Cardiac muscle cell (in vitro differentiated cells and primary cell): Measurements from ENCODE around the gene HDAC4. TPM values are rescaled to one million over a fixed set of nuclear protein-coding genes. Genes with fewer than 3 reads are reported as not detected.

Source experiments
- DNase-seq, 2 donors: peaks; one replicate each; pipeline versions ENCODE4 v3.0.0 to v3.0.0-alpha.2; 2010 to 2017; ENCODE audit warnings: low read depth in 1 of 2, low spot score in 1 of 2
- H3K27ac ChIP-seq: fragments of 200-600 bp; sonication (generic); 2 replicates; pipeline ENCODE4 v1.5.1; 2016
- H3K27me3 ChIP-seq: fragments of 200-600 bp; sonication (generic); 2 replicates; pipeline ENCODE4 v1.6.0; 2016; ENCODE audit warnings: control low read depth
- H3K36me3 ChIP-seq: fragments of 200-600 bp; sonication (generic); 2 replicates; pipeline ENCODE4 v1.5.1; 2016; ENCODE audit warnings: control low read depth
- H3K4me1 ChIP-seq: fragments of 200-600 bp; sonication (generic); 2 replicates; pipeline ENCODE4 v1.8.1; 2017; ENCODE audit warnings: low read depth, mild to moderate bottlenecking, mixed run types
- H3K4me3 ChIP-seq: fragments of 200-600 bp; sonication (generic); 2 replicates; pipeline ENCODE4 v1.5.1; 2016; ENCODE audit warnings: mild to moderate bottlenecking
- H3K9me3 ChIP-seq: fragments of 200-600 bp; sonication (generic); 2 replicates; pipeline ENCODE4 v1.5.1; 2017; ENCODE audit warnings: low read depth, mild to moderate bottlenecking, control low read depth
- polyA plus RNA-seq: library from polyadenylated mRNA; unstranded; fragments of >200 nt; fragmentation: Nextera tagmentation; extraction: Ambion mirVana; gene quantifications from 2 replicates; pipeline ENCODE4 v1.2.1, GENCODE V29; 2016
- total RNA-seq: library from RNA; depleted of rRNA; stranded (reverse); fragments of >200 nt; gene quantifications from 2 replicates; pipeline ENCODE4 v1.2.3, GENCODE V29; 2016
- TF ChIP-seq, protein P1 (sequence below): IDR thresholded peaks from 2 replicates; pipeline ENCODE4 v1.5.1; 2012; ENCODE audit warnings: low read depth, mild to moderate bottlenecking, low read length

Gene HDAC4
- total and polyA plus RNA-seq, 2 experiments from 2014 or later, result 7.0 to 41.6 TPM

- TF ChIP-seq, protein P1, sequence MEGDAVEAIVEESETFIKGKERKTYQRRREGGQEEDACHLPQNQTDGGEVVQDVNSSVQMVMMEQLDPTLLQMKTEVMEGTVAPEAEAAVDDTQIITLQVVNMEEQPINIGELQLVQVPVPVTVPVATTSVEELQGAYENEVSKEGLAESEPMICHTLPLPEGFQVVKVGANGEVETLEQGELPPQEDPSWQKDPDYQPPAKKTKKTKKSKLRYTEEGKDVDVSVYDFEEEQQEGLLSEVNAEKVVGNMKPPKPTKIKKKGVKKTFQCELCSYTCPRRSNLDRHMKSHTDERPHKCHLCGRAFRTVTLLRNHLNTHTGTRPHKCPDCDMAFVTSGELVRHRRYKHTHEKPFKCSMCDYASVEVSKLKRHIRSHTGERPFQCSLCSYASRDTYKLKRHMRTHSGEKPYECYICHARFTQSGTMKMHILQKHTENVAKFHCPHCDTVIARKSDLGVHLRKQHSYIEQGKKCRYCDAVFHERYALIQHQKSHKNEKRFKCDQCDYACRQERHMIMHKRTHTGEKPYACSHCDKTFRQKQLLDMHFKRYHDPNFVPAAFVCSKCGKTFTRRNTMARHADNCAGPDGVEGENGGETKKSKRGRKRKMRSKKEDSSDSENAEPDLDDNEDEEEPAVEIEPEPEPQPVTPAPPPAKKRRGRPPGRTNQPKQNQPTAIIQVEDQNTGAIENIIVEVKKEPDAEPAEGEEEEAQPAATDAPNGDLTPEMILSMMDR, result no peak
- no peaks in the 10 kb centered on the region for H3K4me1 ChIP-seq
- H3K27me3 ChIP-seq, result no peaks in the 10 kb centered on the region
- H3K27ac ChIP-seq, result no peak overlapping the region
- H3K9me3 ChIP-seq, result no peaks in the 10 kb centered on the region
- H3K36me3 ChIP-seq, result no peaks in the 10 kb centered on the region
- DNase-seq, result no peak
- no peak overlapping the region for H3K4me3 ChIP-seq
These were observed 218.8 kb downstream of the HDAC4 start for GRCh38 chr2:239181903-239182581.

GRCh38 chr2:239181074-239181902, 219.5 kb downstream of the HDAC4 start:
- H3K9me3 ChIP-seq, result no peaks in the 10 kb centered on the region
- H3K4me1 ChIP-seq, result no peaks in the 10 kb centered on the region
- H3K27ac ChIP-seq, result no peak overlapping the region
- no peak overlapping the region for H3K4me3 ChIP-seq
- no peaks in the 10 kb centered on the region for H3K36me3 ChIP-seq
- H3K27me3 ChIP-seq, result no peaks in the 10 kb centered on the region
- no peak for DNase-seq
- TF ChIP-seq, protein P1, result no peak

- Histone ChIP-seq H3K27me3 (no peaks in the 10 kb centered on the region), H3K4me1 (no peaks in the 10 kb centered on the region), H3K9me3 (no peaks in the 10 kb centered on the region), H3K27ac (no peak overlapping the region), H3K36me3 (no peaks in the 10 kb centered on the region), H3K4me3 (no peak overlapping the region)
- no peak for DNase-seq
- TF ChIP-seq, protein P1, result no peak
These were observed 220.2 kb downstream of the HDAC4 start for GRCh38 chr2:239180526-239181073.

- Histone ChIP-seq H3K9me3 (no peaks in the 10 kb centered on the region), H3K27me3 (no peaks in the 10 kb centered on the region), H3K4me1 (no peaks in the 10 kb centered on the region), H3K4me3 (no peak overlapping the region), H3K27ac (no peak overlapping the region), H3K36me3 (no peaks in the 10 kb centered on the region)
- no peak for DNase-seq
- TF ChIP-seq, protein P1, result no peak
These were observed 220.9 kb downstream of the HDAC4 start for GRCh38 chr2:239179851-239180371.

GRCh38 chr2:239178954-239179353, 221.9 kb downstream of the HDAC4 start:
- H3K4me3 ChIP-seq, result no peak overlapping the region
- H3K27ac ChIP-seq, result no peak overlapping the region
- no peak for DNase-seq
- no peaks in the 10 kb centered on the region for H3K9me3 ChIP-seq
- no peaks in the 10 kb centered on the region for H3K4me1 ChIP-seq
- no peaks in the 10 kb centered on the region for H3K27me3 ChIP-seq
- no peaks in the 10 kb centered on the region for H3K36me3 ChIP-seq
- TF ChIP-seq, protein P1, result no peak
